HG03108 (cell line): ENCODE measurements around the gene KIF9.
"Not testable (repeated sequence)": the region's sequence is repeated elsewhere in the genome, so short reads cannot be mapped to it uniquely, and the experiment has no call there.

Experiments
- ATAC-seq: cut with Tn5 transposase; IDR thresholded peaks from one replicate; pipeline ENCODE4 v1.9.1; 2021; ENCODE audit warnings: moderate library complexity; ENCODE audit not compliant: unreplicated experiment

KIF9 gene

GRCh38 chr3:47256331-47256730 lies 26.3 kb downstream of the KIF9 start:
- ATAC-seq, result not testable (repeated sequence)

GRCh38 chr3:47251689-47252088 lies 30.9 kb downstream of the KIF9 start:
- ATAC-seq, result no peak

- ATAC-seq, result not testable (repeated sequence)
These were observed 31.5 kb downstream of the KIF9 start for GRCh38 chr3:47251085-47251484.

GRCh38 chr3:47250309-47251060 lies 32.1 kb downstream of the KIF9 start:
- ATAC-seq, result no peak

- no peak for ATAC-seq
These were observed 35.2 kb downstream of the KIF9 start for GRCh38 chr3:47247131-47248064.

- ATAC-seq, result no peak
These were observed 37.3 kb downstream of the KIF9 start for GRCh38 chr3:47245271-47245670.

- ATAC-seq, result no peak
These were observed 38.0 kb downstream of the KIF9 start for GRCh38 chr3:47244531-47245100.

- no peak for ATAC-seq
These were observed 39.0 kb downstream of the KIF9 start for GRCh38 chr3:47243419-47244147.

- no peak for ATAC-seq
These were observed 42.7 kb downstream of the KIF9 start for GRCh38 chr3:47239929-47240328.

GRCh38 chr3:47238017-47238416 lies 44.6 kb downstream of the KIF9 start:
- no peak for ATAC-seq

GRCh38 chr3:47228088-47228487 lies 54.5 kb downstream of the KIF9 start:
- peak; percentile 73 for ATAC-seq

- ATAC-seq, result peak; percentile 68
These were observed 54.9 kb downstream of the KIF9 start for GRCh38 chr3:47227678-47228077.

- peak; percentile 45 for ATAC-seq
These were observed 57.2 kb downstream of the KIF9 start for GRCh38 chr3:47225310-47225906.

GRCh38 chr3:47223755-47224154 lies 58.8 kb downstream of the KIF9 start:
- ATAC-seq, result no peak

- no peak for ATAC-seq
These were observed 60.8 kb downstream of the KIF9 start for GRCh38 chr3:47221798-47222197.

- ATAC-seq, result no peak
These were observed 71.7 kb downstream of the KIF9 start for GRCh38 chr3:47210863-47211405.

GRCh38 chr3:47206022-47206421 lies 76.6 kb downstream of the KIF9 start:
- not testable (repeated sequence) for ATAC-seq

- no peak for ATAC-seq
These were observed 77.7 kb downstream of the KIF9 start for GRCh38 chr3:47204875-47205274.

- ATAC-seq, result no peak
These were observed 80.1 kb downstream of the KIF9 start for GRCh38 chr3:47202542-47202941.

GRCh38 chr3:47197287-47197686 lies 85.3 kb downstream of the KIF9 start:
- ATAC-seq, result no peak
